Epithelial cell of proximal tubule (primary cell): ENCODE results near the gene SPINK6. TPM values are rescaled to one million over a fixed set of nuclear protein-coding genes. Genes with fewer than 3 reads are reported as not detected.
A peak's percentile ranks its signal among the peaks of the same experiment; 100 is the strongest.

Experiments used
- DNase-seq: peaks from one replicate; pipeline ENCODE4 v3.0.0-alpha.2; 2011; ENCODE audit warnings: low read depth
- H3K4me3 ChIP-seq: 2 replicates; pipeline ENCODE4 v1.5.1; 2011; ENCODE audit warnings: low read depth, mild to moderate bottlenecking, low read length
- CTCF ChIP-seq: conservative IDR thresholded peaks from 2 replicates; pipeline ENCODE4 v1.5.1; 2012; ENCODE audit warnings: low read depth, mild to moderate bottlenecking, low read length
- total RNA-seq: library from RNA; depleted of rRNA; stranded (reverse); fragments of >200 nt; gene quantifications from 2 replicates; pipeline ENCODE4 v1.2.3, GENCODE V29; 2015

Gene SPINK6
- total RNA-seq, 1 donor from 2014 or later, result not detected

- no peak within 1 kb of the TSS for H3K4me3 ChIP-seq
- TF ChIP-seq CTCF, result no peak
- no peak for DNase-seq
Observed at GRCh38 chr5:148238418-148238794, 35.6 kb downstream of the SPINK6 start, which contains the start of gene MARCOL. TSS of gene MARCOL (plus strand) at chr5:148238525. CDS start at chr5:148238598, 73 bp downstream.

GRCh38 chr5:148248894-148249293 lies 46.1 kb downstream of the SPINK6 start:
- TF ChIP-seq CTCF, result no peak
- peak; percentile 6 for DNase-seq
- H3K4me3 ChIP-seq, result no peak overlapping the region

- no peak for DNase-seq
- no peak for TF ChIP-seq CTCF
- no peak overlapping the region for H3K4me3 ChIP-seq
Observed at GRCh38 chr5:148255456-148255855, 52.6 kb downstream of the SPINK6 start.

DNA sequence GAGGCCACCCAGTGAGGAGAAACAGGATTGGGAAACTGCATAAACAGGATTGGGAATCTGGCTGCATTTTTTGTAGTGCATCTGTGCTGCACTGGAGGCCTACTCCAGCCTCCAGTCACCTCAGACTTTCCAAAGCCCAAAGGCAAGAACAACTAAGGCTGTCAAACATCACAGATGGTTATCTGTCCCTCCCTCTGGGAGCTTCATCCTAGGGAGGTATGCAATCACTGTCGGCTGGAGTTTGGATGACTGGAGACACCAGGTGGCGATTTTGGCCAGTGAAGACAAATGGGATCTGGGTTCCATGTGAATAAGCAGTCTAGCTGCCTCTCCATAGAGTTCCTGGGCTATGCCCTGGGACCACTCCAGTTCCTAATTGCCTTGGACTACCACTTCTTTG lies 56.4 kb downstream of the SPINK6 start:
- no peak for TF ChIP-seq CTCF
- H3K4me3 ChIP-seq, result no peak overlapping the region
- no peak for DNase-seq

GRCh38 chr5:148261221-148261620 lies 58.4 kb downstream of the SPINK6 start:
- TF ChIP-seq CTCF, result no peak
- no peak overlapping the region for H3K4me3 ChIP-seq
- no peak for DNase-seq

Other genes starting within 250 kb of the SPINK6 start
- gene SPINK5, start 139.1 kb upstream of the SPINK6 start, total RNA-seq, result not detected in 2 replicates
- gene SPINK14, start 34.5 kb upstream of the SPINK6 start, total RNA-seq, result not detected in 2 replicates
- not detected in 2 replicates for gene MARCOL, start 35.5 kb downstream of the SPINK6 start, total RNA-seq
- 0.07 and 0.58 TPM in 2 replicates for gene SPINK13, start 65.8 kb downstream of the SPINK6 start, total RNA-seq
- gene SPINK7, start 109.4 kb downstream of the SPINK6 start, total RNA-seq, result not detected in 2 replicates
- gene SPINK9, start 132.5 kb downstream of the SPINK6 start, total RNA-seq, result not detected in 2 replicates
- gene FBXO38, start 180.9 kb downstream of the SPINK6 start, total RNA-seq, result 26.1 and 29.2 TPM in 2 replicates